ENCODE data around the gene ZNF436. TPM values are rescaled to one million over a fixed set of nuclear protein-coding genes. Genes with fewer than 3 reads are reported as not detected.

ZNF436 gene
- polyA plus RNA-seq, 1 of the 3 experiments (the other 2 are of a cell fraction) = 5.0 TPM

DNA sequence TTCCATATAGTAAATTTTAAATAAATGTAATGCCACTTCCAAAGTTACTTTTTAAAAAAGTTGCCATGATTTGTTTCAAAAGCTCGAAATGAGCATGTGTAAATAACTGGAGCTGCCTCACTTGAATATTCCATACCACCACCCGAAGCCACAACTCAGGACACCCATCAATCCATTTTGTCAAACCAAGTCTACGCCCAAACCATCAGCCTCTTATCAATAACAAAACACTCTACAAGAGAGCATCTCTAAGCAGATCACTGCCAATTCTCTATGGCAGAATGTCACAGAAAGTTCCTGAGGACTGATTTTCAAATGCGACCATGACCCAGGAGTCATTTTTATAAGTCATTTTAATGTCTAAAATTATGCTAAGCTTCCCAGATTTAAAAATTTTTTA lies 30.0 kb downstream of the ZNF436 start:
- TF ChIP-seq, protein P1, sequence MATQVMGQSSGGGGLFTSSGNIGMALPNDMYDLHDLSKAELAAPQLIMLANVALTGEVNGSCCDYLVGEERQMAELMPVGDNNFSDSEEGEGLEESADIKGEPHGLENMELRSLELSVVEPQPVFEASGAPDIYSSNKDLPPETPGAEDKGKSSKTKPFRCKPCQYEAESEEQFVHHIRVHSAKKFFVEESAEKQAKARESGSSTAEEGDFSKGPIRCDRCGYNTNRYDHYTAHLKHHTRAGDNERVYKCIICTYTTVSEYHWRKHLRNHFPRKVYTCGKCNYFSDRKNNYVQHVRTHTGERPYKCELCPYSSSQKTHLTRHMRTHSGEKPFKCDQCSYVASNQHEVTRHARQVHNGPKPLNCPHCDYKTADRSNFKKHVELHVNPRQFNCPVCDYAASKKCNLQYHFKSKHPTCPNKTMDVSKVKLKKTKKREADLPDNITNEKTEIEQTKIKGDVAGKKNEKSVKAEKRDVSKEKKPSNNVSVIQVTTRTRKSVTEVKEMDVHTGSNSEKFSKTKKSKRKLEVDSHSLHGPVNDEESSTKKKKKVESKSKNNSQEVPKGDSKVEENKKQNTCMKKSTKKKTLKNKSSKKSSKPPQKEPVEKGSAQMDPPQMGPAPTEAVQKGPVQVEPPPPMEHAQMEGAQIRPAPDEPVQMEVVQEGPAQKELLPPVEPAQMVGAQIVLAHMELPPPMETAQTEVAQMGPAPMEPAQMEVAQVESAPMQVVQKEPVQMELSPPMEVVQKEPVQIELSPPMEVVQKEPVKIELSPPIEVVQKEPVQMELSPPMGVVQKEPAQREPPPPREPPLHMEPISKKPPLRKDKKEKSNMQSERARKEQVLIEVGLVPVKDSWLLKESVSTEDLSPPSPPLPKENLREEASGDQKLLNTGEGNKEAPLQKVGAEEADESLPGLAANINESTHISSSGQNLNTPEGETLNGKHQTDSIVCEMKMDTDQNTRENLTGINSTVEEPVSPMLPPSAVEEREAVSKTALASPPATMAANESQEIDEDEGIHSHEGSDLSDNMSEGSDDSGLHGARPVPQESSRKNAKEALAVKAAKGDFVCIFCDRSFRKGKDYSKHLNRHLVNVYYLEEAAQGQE (IDR thresholded peaks at IDR 0.05; ENCODE audit: low read depth, low read length) = no peak
- TF ChIP-seq GATA2 (CRISPR knock-in tag; IDR thresholded peaks at IDR 0.05) (no peak), FOXM1 (IDR thresholded peaks at IDR 0.05; ENCODE audit: low read depth) (no peak), RCOR1 (IDR thresholded peaks at IDR 0.05; ENCODE audit: low read length) (no peak), FOSL2 (IDR thresholded peaks at IDR 0.05; ENCODE audit: borderline replicate concordance, low read depth) (no peak), SIN3A (IDR thresholded peaks at IDR 0.05; ENCODE audit: borderline replicate concordance, low read depth, low read length) (no peak), FOXJ3 (CRISPR knock-in tag; IDR thresholded peaks at IDR 0.05) (no peak), MEF2A (IDR thresholded peaks at IDR 0.05; ENCODE audit: borderline replicate concordance, low read depth) (no peak), RAD21 (IDR thresholded peaks at IDR 0.05; ENCODE audit: low read length) (no peak), NRF1 (IDR thresholded peaks at IDR 0.05; ENCODE audit: low read depth, low read length) (no peak), GABPA (IDR thresholded peaks at IDR 0.05; ENCODE audit: low read depth) (no peak), RFX5 (IDR thresholded peaks at IDR 0.05; ENCODE audit: low read length) (no peak), EZH2phosphoT487 (IDR thresholded peaks at IDR 0.05; ENCODE audit: borderline replicate concordance, low read depth) (no peak), EP300 (IDR thresholded peaks at IDR 0.05; ENCODE audit: borderline replicate concordance in 1 of 2, low read depth in 1 of 2, low read length in 1 of 2) (no peak), TEAD4 (IDR thresholded peaks at IDR 0.05; ENCODE audit: borderline replicate concordance, insufficient read depth) (no peak), TCF12 (IDR thresholded peaks at IDR 0.05) (no peak)
- TF ChIP-seq, protein P2, sequence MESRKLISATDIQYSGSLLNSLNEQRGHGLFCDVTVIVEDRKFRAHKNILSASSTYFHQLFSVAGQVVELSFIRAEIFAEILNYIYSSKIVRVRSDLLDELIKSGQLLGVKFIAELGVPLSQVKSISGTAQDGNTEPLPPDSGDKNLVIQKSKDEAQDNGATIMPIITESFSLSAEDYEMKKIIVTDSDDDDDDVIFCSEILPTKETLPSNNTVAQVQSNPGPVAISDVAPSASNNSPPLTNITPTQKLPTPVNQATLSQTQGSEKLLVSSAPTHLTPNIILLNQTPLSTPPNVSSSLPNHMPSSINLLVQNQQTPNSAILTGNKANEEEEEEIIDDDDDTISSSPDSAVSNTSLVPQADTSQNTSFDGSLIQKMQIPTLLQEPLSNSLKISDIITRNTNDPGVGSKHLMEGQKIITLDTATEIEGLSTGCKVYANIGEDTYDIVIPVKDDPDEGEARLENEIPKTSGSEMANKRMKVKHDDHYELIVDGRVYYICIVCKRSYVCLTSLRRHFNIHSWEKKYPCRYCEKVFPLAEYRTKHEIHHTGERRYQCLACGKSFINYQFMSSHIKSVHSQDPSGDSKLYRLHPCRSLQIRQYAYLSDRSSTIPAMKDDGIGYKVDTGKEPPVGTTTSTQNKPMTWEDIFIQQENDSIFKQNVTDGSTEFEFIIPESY (IDR thresholded peaks at IDR 0.05; ENCODE audit: borderline replicate concordance, low read depth) = no peak
- TF ChIP-seq, protein P3, sequence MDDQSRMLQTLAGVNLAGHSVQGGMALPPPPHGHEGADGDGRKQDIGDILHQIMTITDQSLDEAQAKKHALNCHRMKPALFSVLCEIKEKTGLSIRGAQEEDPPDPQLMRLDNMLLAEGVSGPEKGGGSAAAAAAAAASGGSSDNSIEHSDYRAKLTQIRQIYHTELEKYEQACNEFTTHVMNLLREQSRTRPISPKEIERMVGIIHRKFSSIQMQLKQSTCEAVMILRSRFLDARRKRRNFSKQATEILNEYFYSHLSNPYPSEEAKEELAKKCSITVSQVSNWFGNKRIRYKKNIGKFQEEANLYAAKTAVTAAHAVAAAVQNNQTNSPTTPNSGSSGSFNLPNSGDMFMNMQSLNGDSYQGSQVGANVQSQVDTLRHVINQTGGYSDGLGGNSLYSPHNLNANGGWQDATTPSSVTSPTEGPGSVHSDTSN (IDR thresholded peaks at IDR 0.05) = no peak
- TF ChIP-seq, protein P4, sequence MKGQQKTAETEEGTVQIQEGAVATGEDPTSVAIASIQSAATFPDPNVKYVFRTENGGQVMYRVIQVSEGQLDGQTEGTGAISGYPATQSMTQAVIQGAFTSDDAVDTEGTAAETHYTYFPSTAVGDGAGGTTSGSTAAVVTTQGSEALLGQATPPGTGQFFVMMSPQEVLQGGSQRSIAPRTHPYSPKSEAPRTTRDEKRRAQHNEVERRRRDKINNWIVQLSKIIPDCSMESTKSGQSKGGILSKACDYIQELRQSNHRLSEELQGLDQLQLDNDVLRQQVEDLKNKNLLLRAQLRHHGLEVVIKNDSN (IDR thresholded peaks at IDR 0.05; ENCODE audit: borderline replicate concordance, low read depth) = no peak
- TF ChIP-seq, protein P5, sequence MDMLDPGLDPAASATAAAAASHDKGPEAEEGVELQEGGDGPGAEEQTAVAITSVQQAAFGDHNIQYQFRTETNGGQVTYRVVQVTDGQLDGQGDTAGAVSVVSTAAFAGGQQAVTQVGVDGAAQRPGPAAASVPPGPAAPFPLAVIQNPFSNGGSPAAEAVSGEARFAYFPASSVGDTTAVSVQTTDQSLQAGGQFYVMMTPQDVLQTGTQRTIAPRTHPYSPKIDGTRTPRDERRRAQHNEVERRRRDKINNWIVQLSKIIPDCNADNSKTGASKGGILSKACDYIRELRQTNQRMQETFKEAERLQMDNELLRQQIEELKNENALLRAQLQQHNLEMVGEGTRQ (IDR thresholded peaks at IDR 0.05; ENCODE audit: borderline replicate concordance, low read depth, low read length) = no peak
- H3K9me3 ChIP-seq = no peaks in the 10 kb centered on the region
- H3K4me1 ChIP-seq (ENCODE audit: control insufficient read depth in 1 of 2, insufficient read depth in 2 of 2, low read depth in 1 of 2, low read length in 1 of 2) = peaks cover 5 to 18% of the 10 kb centered on the region in 2 experiments; a peak in 3 of 4 replicates
- H3K4me3 ChIP-seq (ENCODE audit: low read depth in 2 of 2, low read length in 1 of 2) = no peak overlapping the region
- 86% methylated on average over 4 of the region's 4 CpGs for WGBS (ENCODE audit: low lambda C conversion rate)
- no peaks in the 10 kb centered on the region for H3K27me3 ChIP-seq (ENCODE audit: insufficient read depth)
- peak overlapping the region; percentile 82 for H3K4me2 ChIP-seq
- peaks cover 94% of the 10 kb centered on the region for H3K79me2 ChIP-seq (ENCODE audit: insufficient read depth)
- H3F3A ChIP-seq (replicated peaks; ENCODE audit: insufficient read depth) = peaks cover 36% of the 10 kb centered on the region
- H2AFZ ChIP-seq (ENCODE audit: low read depth) = no peak overlapping the region
- peaks cover 73% of the 10 kb centered on the region for H4K20me1 ChIP-seq (ENCODE audit: insufficient read depth)
- no peak for DNase-seq
- H3K9me2 ChIP-seq = no peaks in the 10 kb centered on the region
- no peak overlapping the region for H3K9ac ChIP-seq
- no peak overlapping the region for H3K27ac ChIP-seq (ENCODE audit: low read depth in 2 of 2, low read length in 1 of 2)
- POLR2A ChIA-PET = no interaction called here
- CTCF ChIA-PET = interaction anchor here (0.6 to 5.1 kb wide), 8 partner anchors 16 to 295 kb away, joined by 3 to 25 read pairs (median 3); no protein-coding TSS in a partner anchor
- peaks cover 38 to 58% of the 10 kb centered on the region in 2 experiments for H3K36me3 ChIP-seq (replicated peaks in 1 of 2; ENCODE audit: control insufficient read depth in 1 of 2, insufficient read depth in 2 of 2, low read length in 1 of 2)

All from SK-N-SH (cell line).